SK-N-MC (cell line): ENCODE results near the gene TMEM174.

Source experiments
- EZH2 ChIP-seq: fragments of 200-600 bp; sonication (generic); IDR thresholded peaks from one replicate; pipeline ENCODE4 v1.6.1; 2017; ENCODE audit warnings: antibody characterized with exemption
- POLR2AphosphoS5 ChIP-seq: IDR thresholded peaks from 2 replicates; pipeline ENCODE4 v1.6.1; 2012; ENCODE audit warnings: mild to moderate bottlenecking, low read depth, low read length, borderline replicate concordance

DNA sequence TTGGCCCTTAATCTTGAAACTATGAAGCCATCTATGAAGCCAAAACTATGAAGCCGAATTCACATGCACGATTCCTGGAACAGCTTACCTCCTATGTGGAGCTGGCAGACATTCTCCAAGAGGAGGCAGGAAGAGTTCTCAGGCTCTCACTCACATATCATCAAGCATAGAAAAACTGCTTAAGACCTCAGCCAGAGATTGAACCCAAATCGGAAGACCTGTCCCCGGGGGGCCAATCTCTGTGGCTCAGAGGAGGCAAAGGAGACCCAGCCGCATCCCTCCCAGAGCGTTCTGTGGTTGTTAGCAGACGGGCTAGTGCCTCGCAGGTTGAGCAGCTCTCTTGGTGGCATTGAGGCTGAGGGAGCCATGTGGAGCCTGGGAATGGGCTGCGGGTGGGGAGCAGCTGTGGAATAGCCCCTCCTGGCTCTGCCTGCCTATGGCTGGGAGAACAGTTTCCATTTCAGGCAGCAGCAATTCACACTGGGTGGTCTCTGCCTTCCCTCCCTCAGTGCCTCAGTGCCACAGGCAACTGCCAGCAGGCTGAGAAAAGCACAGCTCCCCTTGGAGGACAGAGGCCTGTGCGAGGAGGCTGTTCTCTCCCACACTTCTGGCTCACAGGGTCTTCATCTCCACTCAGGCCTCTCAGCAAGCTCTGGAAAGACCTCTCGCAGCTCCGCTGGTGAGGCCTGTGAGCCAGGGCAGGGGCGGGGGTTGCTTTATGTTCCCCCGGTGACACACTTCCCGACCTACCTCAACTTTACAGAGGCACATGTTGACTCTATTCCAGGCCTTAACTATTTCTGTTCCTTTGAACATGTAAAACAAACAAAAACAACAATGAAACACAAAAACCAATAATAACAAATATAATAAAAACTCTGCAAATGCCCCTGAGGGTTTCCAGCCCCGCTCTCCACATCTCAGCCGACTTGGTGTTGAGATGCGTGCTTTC, 17.4 kb upstream of the TMEM174 start:
- TF ChIP-seq EZH2 (no peak), POLR2AphosphoS5 (no peak)
